Loucy (cell line): ENCODE results near the gene CYYR1.

Source experiments
- H2AFZ ChIP-seq: fragments of 200-600 bp; sonication (generic); 2 replicates; pipeline ENCODE4 v1.6.0; 2016; ENCODE audit warnings: antibody characterized with exemption, mild to moderate bottlenecking, low read length, moderate library complexity
- H3F3A ChIP-seq: fragments of 200-600 bp; 2 replicates; pipeline ENCODE4 v1.6.0; 2016; ENCODE audit warnings: antibody characterized with exemption, low read depth, mild to moderate bottlenecking
- H3K27me3 ChIP-seq: fragments of 200-600 bp; sonication (generic); 2 replicates; pipeline ENCODE4 v1.6.1; 2014; ENCODE audit warnings: low read length, mild to moderate bottlenecking; ENCODE audit not compliant: insufficient read depth, poor library complexity, severe bottlenecking
- H3K36me3 ChIP-seq: fragments of 200-600 bp; sonication (generic); 2 replicates; pipeline ENCODE4 v1.6.1; 2016; ENCODE audit warnings: low read length; ENCODE audit not compliant: insufficient read depth
- H3K4me1 ChIP-seq: fragments of 200-600 bp; sonication (generic); 2 replicates; pipeline ENCODE4 v1.5.1; 2014; ENCODE audit warnings: low read length, mild to moderate bottlenecking; ENCODE audit not compliant: insufficient read depth, poor library complexity, severe bottlenecking
- H3K4me2 ChIP-seq: fragments of 200-600 bp; sonication (generic); 2 replicates; pipeline ENCODE4 v1.6.0; 2014; ENCODE audit warnings: antibody characterized with exemption, low read length, low read depth, mild to moderate bottlenecking; ENCODE audit not compliant: poor library complexity, severe bottlenecking
- H3K4me3 ChIP-seq: fragments of 200-600 bp; sonication (generic); 2 replicates; pipeline ENCODE4 v1.5.1; 2014; ENCODE audit warnings: low read length, mild to moderate bottlenecking, mixed read lengths; ENCODE audit not compliant: poor library complexity, severe bottlenecking
- H3K79me2 ChIP-seq: fragments of 200-600 bp; sonication (generic); 2 replicates; pipeline ENCODE4 v1.6.1; 2014; ENCODE audit warnings: low read length; ENCODE audit not compliant: insufficient read depth
- H3K9ac ChIP-seq: fragments of 200-600 bp; sonication (generic); 2 replicates; pipeline ENCODE4 v1.6.0; 2014; ENCODE audit warnings: mild to moderate bottlenecking, low read depth, low read length, moderate library complexity; ENCODE audit not compliant: poor library complexity, severe bottlenecking
- H3K9me2 ChIP-seq: fragments of 200-600 bp; sonication (generic); replicated peaks from 2 replicates; pipeline ENCODE4 v1.6.1; 2016; ENCODE audit warnings: low read depth, low read length, mixed read lengths
- H3K9me3 ChIP-seq: fragments of 200-600 bp; sonication (generic); 2 replicates; pipeline ENCODE4 v1.6.1; 2014; ENCODE audit warnings: mild to moderate bottlenecking, antibody characterized with exemption, low read length, low read depth; ENCODE audit not compliant: insufficient read depth
- H4K20me1 ChIP-seq: fragments of 200-600 bp; sonication (generic); 2 replicates; pipeline ENCODE4 v1.6.0; 2014; ENCODE audit warnings: antibody characterized with exemption, low read length, mild to moderate bottlenecking; ENCODE audit not compliant: insufficient read depth, poor library complexity, severe bottlenecking
- EZH2phosphoT487 ChIP-seq: fragments of 200-600 bp; IDR thresholded peaks from 2 replicates; pipeline ENCODE4 v1.6.1; 2018; ENCODE audit warnings: antibody characterized with exemption, mild to moderate bottlenecking, moderate library complexity, borderline replicate concordance
- TF ChIP-seq, protein P1 (sequence below): fragments of 200-600 bp; sonication (generic); conservative IDR thresholded peaks from 2 replicates; pipeline ENCODE4 v1.5.1; 2014; ENCODE audit warnings: mild to moderate bottlenecking, antibody characterized with exemption, low read length

Gene CYYR1

DNA sequence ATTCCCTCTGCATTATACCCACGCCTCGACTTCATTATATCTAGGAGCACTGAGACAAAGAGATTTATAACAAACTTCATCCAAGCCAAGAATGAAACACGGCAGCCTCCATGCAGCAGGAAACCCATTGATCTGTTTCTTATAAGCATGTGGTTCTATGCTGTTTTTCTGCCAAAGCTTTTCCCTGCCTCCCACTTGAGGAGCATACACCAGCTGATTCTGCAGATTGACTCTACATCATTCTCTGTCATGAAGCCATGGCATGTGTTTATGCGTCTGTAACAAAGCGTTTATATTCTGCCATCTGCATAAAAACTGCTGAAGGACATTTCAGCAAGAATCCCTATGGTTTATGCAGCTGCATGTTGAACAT lies 102.0 kb downstream of the CYYR1 start:
- Histone ChIP-seq H3K9me3 (no peaks in the 10 kb centered on the region), H3K4me1 (no peaks in the 10 kb centered on the region), H3K9ac (no peak overlapping the region), H3F3A (no peaks in the 10 kb centered on the region), H2AFZ (no peak overlapping the region), H3K36me3 (no peaks in the 10 kb centered on the region), H4K20me1 (no peaks in the 10 kb centered on the region), H3K27me3 (no peaks in the 10 kb centered on the region), H3K4me3 (no peak overlapping the region), H3K79me2 (no peaks in the 10 kb centered on the region), H3K4me2 (no peak overlapping the region), H3K9me2 (no peaks in the 10 kb centered on the region)
- no peak for TF ChIP-seq EZH2phosphoT487
- TF ChIP-seq, protein P1, sequence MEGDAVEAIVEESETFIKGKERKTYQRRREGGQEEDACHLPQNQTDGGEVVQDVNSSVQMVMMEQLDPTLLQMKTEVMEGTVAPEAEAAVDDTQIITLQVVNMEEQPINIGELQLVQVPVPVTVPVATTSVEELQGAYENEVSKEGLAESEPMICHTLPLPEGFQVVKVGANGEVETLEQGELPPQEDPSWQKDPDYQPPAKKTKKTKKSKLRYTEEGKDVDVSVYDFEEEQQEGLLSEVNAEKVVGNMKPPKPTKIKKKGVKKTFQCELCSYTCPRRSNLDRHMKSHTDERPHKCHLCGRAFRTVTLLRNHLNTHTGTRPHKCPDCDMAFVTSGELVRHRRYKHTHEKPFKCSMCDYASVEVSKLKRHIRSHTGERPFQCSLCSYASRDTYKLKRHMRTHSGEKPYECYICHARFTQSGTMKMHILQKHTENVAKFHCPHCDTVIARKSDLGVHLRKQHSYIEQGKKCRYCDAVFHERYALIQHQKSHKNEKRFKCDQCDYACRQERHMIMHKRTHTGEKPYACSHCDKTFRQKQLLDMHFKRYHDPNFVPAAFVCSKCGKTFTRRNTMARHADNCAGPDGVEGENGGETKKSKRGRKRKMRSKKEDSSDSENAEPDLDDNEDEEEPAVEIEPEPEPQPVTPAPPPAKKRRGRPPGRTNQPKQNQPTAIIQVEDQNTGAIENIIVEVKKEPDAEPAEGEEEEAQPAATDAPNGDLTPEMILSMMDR = no peak

DNA sequence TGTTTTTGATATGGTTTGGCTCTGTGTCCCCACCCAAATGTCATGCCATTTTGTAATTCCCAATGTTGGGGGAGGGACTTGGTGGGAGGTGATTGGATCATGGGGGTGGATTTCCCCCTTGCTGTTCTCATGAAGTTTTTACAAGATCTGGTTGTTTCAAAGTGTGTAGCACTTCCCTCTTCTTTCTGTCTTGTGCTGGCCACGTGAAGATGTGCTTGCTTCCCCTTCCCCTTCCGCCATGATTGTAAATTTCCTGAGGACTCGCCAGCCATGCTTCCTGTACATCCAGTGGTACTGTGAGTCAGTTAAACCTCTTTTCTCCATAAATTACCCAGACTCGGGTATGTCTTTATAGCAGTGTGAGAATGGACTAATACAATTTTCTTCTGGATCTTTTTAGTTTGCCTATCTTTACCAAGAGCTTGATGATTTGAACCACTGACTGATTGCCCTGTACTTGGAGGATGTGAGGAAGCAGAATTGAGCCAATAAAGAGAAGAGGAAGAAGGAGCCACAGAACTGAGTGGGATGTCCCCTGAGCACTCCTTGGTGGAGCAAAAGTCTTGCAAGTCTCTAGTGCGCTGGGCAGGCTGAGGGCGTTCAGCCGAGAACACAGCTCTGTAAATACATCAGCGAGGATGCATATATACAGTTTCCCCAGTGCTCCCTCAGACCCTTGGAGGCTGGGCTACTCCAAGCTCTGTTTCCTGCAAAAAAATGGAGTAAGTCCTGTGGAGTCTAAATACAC lies 102.6 kb downstream of the CYYR1 start:
- Histone ChIP-seq H3K36me3 (no peaks in the 10 kb centered on the region), H2AFZ (no peak overlapping the region), H3K4me1 (no peaks in the 10 kb centered on the region), H3K27me3 (no peaks in the 10 kb centered on the region), H3K9me2 (no peaks in the 10 kb centered on the region), H3K79me2 (no peaks in the 10 kb centered on the region), H3K9me3 (no peaks in the 10 kb centered on the region), H3F3A (no peaks in the 10 kb centered on the region), H3K9ac (no peak overlapping the region), H3K4me2 (no peak overlapping the region), H3K4me3 (no peak overlapping the region), H4K20me1 (no peaks in the 10 kb centered on the region)
- TF ChIP-seq, protein P1 = no peak
- no peak for TF ChIP-seq EZH2phosphoT487

DNA sequence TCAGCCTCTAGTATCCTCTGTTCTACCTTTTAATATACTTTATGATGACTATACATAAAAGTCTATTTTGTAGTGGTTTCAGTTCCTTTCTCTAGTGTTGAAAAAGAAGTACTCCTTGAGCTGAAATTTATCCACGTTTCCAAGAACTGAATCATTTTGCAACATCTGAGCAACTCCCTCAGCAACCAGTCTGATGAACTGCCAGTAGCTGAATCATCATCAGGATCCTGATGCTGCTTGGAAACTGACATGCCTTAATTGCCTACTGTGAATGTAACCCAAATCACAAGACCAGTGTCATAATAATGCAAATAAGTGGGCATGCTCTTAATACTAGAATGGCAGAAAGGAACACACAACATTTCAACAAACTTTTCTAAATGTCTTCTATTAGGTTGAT lies 103.3 kb downstream of the CYYR1 start:
- no peaks in the 10 kb centered on the region for H3K79me2 ChIP-seq
- H3K9ac ChIP-seq = no peak overlapping the region
- H3K4me1 ChIP-seq = no peaks in the 10 kb centered on the region
- no peak for TF ChIP-seq EZH2phosphoT487
- no peaks in the 10 kb centered on the region for H3K9me3 ChIP-seq
- H3K4me2 ChIP-seq = no peak overlapping the region
- no peaks in the 10 kb centered on the region for H3F3A ChIP-seq
- no peaks in the 10 kb centered on the region for H3K9me2 ChIP-seq
- H2AFZ ChIP-seq = no peak overlapping the region
- H3K27me3 ChIP-seq = no peaks in the 10 kb centered on the region
- H3K4me3 ChIP-seq = no peak overlapping the region
- no peaks in the 10 kb centered on the region for H3K36me3 ChIP-seq
- H4K20me1 ChIP-seq = no peaks in the 10 kb centered on the region

DNA sequence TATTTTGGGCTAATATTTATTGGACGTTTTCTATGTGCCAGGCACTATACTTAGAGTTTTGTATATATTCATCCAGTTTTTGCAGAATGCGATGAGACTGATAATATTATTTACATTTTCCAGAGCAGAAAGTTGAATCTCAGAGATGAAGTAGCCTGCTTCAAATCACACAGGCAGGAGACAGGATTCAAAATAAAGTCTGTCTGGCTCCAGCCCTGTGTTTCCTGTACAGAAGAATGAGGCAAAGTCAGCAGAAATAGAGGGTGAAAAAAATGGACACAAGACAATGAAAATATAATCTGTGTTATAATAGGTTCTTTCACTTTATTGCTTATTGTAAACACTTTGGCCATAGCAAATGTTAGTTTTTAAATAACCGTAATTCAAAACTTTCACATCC lies 107.2 kb downstream of the CYYR1 start:
- Histone ChIP-seq H3K4me2 (no peak overlapping the region), H3K79me2 (no peaks in the 10 kb centered on the region)
- TF ChIP-seq, protein P1 = no peak
- no peak for TF ChIP-seq EZH2phosphoT487

More for the DNA sequence above, 107.2 kb downstream of the CYYR1 start:
- no peaks in the 10 kb centered on the region for H3F3A ChIP-seq
- H3K4me1 ChIP-seq = no peaks in the 10 kb centered on the region
- H4K20me1 ChIP-seq = no peaks in the 10 kb centered on the region
- H3K27me3 ChIP-seq = no peaks in the 10 kb centered on the region
- no peak overlapping the region for H2AFZ ChIP-seq
- H3K4me3 ChIP-seq = no peak overlapping the region
- no peak overlapping the region for H3K9ac ChIP-seq
- no peaks in the 10 kb centered on the region for H3K9me3 ChIP-seq
- H3K36me3 ChIP-seq = no peaks in the 10 kb centered on the region
- no peaks in the 10 kb centered on the region for H3K9me2 ChIP-seq
